ENCODE results near the gene C5orf63.

DNA sequence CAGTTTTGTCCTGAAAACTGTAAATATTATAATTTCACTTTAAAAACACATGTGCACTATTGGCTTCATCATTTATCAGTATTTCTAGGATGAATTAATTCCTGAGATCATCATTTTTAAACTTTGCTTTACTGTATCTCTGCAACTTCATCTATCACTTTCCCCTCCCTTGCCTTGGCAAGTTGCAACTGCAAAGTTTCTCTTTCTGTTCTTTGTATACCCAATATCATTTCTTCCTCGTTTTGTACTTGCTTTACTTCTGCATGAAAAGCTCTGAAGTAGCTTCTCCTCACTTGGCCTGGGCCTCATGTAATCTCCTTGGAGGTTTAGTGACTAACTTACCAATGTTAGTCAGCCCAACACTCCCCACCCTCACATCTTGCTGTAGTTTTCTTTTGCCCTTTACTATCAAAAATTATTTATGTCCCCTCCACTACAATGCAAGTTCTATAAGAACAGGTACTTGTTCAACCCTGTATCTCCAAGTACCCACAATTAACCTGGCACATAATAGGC, 12.8 kb downstream of the C5orf63 start:
- TF ChIP-seq, protein P1, sequence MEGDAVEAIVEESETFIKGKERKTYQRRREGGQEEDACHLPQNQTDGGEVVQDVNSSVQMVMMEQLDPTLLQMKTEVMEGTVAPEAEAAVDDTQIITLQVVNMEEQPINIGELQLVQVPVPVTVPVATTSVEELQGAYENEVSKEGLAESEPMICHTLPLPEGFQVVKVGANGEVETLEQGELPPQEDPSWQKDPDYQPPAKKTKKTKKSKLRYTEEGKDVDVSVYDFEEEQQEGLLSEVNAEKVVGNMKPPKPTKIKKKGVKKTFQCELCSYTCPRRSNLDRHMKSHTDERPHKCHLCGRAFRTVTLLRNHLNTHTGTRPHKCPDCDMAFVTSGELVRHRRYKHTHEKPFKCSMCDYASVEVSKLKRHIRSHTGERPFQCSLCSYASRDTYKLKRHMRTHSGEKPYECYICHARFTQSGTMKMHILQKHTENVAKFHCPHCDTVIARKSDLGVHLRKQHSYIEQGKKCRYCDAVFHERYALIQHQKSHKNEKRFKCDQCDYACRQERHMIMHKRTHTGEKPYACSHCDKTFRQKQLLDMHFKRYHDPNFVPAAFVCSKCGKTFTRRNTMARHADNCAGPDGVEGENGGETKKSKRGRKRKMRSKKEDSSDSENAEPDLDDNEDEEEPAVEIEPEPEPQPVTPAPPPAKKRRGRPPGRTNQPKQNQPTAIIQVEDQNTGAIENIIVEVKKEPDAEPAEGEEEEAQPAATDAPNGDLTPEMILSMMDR (IDR thresholded peaks at IDR 0.05) = no peak
- TF ChIP-seq POLR2A (IDR thresholded peaks at IDR 0.05) = no peak

All from breast epithelium (tissue), 3 donors.